Head of caudate nucleus (tissue), 42 donors: ENCODE results near the gene GGT5.
"Not testable (repeated sequence)": the region's sequence is repeated elsewhere in the genome, so short reads cannot be mapped to it uniquely, and the experiment has no call there.

ENCODE experiments used
- DNase-seq, 42 donors: peaks; one replicate each; pipeline versions ENCODE4 v3.0.0 to v3.0.0-alpha.2; 2020 to 2021; ENCODE audit warnings: mixed read lengths in 7 of 42
- intact Hi-C: fragments of 100-400 bp; cut with DNase I; formaldehyde crosslinking; loops from one replicate; pipeline ENCODE4 v1.15.0; 2022

Gene GGT5, protein sequence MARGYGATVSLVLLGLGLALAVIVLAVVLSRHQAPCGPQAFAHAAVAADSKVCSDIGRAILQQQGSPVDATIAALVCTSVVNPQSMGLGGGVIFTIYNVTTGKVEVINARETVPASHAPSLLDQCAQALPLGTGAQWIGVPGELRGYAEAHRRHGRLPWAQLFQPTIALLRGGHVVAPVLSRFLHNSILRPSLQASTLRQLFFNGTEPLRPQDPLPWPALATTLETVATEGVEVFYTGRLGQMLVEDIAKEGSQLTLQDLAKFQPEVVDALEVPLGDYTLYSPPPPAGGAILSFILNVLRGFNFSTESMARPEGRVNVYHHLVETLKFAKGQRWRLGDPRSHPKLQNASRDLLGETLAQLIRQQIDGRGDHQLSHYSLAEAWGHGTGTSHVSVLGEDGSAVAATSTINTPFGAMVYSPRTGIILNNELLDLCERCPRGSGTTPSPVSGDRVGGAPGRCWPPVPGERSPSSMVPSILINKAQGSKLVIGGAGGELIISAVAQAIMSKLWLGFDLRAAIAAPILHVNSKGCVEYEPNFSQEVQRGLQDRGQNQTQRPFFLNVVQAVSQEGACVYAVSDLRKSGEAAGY

DNA sequence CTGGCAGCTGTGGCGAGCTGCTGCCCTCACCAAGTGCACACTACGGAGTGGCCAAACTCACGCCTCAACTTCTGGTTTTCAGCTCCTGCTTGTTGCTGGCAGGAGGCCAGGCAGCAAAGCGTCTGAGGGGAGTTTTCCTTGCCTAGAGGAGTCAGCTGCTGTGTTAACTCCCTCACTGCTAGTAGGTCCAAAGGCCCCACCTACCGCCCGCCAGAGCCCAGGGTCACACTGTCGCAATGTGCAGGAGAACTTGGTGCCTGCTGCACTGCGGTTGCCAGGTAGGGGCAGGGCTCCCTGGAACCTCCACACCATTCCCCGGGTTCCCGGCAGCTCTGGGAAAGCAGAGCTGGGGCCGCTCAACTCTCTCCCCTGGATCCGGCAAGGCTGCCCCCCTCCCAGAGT lies at the start of gene GGT5:
Gene GGT5 (minus strand): TSS at position 53 of the 402 bp plus-strand sequence. CDS start 357 bp downstream, outside the sequence.
- DNase-seq, intact Hi-C loops: not testable (repeated sequence)

DNA sequence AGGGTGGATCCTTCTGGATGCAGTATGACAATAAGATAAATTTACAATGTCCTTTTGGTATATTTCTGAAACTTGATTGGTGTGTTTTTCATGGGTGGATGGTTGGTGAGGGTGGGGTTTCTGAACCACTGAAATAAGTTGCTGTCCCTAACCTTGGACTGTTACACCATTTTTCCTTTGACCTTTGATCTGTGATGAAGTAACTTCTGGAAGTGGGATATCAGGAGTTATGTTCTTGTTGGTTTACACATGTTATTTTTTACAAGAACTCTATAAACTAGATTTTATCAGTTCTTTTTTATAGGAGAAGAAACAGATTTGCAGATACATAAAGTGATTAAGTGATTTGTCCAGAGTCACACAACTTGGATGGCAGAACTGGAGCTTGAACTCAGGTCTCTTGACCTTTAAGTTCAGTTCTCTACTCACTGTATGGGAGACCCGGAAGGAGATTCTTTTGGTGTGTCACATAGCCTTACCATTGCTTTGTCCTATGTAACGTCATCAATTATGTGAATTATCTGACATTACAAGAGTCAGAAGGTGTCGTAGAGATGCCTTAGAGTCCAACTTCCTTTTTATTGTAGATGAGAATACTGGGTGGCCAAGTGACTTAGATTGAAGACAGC lies 47.4 kb upstream of the GGT5 start:
- intact Hi-C loops, result not testable (repeated sequence)

DNA sequence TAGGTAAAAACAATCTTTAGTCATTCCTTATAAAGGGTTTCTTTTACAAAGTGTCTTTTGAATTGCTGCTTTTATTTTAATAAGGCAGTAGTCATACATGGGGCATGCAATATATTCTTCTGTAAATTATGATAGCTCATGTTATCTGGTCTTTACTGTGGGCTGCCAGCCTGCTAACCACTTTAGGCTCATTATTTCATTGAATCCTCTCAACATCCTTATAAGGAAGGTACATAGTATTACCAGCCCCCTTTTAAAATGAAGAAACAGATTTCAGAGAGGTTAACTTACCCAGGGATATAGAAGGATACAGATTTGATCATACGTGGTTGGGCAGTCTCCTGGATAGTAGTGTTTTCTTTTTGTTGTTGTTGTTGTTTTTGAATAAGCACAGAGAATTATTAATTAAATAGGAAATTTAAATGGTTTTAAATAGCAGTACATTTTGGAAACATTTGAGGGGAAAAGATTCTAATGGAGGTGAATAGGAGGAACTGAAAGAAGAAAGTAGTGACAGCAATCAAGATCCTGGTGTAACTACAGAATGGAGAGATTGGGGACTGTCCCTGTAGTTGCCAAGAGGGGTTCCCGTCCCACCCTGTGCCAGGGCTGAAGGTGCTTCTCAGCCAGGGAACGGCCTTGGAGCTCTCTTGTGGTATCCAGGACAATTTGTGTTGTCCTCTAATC lies 46.8 kb upstream of the GGT5 start:
- DNase-seq, result no peak
- intact Hi-C loops, result no loop called here

More for the DNA sequence above, 47.4 kb upstream of the GGT5 start:
- not testable (repeated sequence) for DNase-seq

DNA sequence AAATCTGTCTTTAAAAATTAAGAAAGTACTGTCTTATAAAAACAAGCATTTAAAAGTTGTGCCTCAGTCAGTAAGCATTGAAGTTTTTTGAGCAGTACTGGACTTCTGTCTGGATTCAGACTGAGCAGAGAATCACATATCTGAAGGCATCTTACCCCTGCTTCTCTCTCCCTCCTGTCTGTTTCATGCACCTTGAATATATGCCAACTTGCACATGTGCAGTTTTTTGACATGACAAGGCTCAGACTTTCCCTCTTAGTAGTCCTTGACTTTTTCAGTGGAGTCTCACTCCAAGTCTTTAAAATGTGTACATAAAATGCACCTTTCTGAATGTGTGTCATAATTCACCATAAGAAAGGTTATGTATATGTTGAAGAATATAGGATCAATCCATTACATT lies 45.6 kb upstream of the GGT5 start:
- no peak for DNase-seq
- intact Hi-C loops, result no loop called here

DNA sequence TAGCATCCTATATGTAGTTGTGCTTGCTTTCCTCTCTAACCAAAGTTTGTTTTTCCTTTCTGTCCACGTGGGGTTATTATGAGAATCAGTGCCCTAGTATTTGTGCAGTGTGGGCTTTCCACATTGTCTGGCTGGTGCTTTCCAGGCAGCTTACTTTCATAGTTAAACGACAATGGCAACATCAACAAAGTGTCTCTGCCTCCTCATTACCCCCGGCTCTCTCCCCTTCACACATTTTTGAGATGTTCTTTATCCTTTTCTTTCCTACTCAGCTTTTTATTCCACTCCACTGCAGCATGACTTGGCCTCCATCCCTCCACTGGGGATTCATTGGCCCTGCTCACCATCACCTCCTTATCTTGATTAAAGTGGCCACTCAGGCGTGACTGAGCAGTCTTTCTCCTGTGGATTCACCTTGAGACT lies 44.9 kb upstream of the GGT5 start:
- intact Hi-C loops, result no loop called here
- DNase-seq, result peak in 1 of 42 donors; percentile 36

DNA sequence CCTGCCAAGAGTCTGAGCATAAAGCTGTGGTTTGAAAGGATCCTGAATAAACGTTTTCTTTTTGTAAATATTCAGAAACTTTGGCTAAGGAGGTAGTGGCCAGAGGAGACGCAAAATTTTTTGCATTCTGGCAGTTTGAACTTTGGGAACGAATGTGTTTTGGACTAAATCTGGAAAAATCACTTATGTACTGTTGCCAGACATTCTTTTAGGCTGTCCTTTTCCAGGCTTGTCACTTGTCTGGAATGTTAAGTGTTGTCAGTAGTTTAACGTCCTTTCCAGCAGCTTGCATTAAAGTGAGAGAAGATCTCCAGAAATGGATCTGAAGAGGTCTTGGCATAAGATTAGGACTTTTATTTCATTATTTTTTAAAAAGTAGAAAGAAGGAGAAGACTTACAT lies 44.2 kb upstream of the GGT5 start:
- intact Hi-C loops, result no loop called here
- DNase-seq, result no peak

DNA sequence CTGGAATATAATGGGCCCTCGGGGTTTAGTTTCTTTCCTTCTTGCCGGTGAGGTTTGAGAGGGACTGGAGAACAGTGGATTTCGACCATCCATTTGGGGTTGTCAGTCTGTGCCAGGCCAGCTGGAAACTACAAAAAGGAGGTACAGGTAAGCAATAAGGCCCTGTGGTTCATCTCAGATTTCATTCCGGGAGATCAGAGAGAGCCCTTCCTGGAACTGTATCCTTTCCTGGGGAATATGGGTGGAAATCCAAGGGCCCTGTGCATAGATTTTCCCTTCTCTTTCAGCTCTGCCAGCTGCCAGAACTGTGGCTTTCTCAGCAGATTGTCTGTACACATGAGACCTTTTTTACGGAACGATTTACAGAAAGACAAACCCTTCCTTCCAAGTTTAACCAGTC lies 42.9 kb upstream of the GGT5 start:
- DNase-seq, intact Hi-C loops: not testable (repeated sequence)

DNA sequence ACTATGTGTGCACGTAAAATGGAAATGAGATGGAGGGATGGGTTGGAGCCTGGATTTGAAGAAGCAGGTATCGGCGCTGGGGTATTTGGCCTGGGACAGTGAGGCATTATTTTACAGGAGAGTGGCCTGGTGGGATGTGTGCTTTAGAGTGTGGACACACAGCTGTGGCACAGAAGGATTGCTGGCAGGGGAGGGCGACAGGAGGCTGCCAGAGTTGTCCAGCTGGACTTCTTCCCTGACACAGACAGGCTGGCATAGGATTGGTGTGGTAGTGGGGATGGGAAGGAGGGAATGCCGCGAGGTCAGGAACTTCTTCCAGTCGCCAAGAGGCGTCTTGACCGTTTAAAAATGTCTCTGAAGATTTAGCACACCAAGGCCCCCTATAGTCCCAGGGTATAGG lies 42.3 kb upstream of the GGT5 start:
- DNase-seq, intact Hi-C loops: not testable (repeated sequence)

DNA sequence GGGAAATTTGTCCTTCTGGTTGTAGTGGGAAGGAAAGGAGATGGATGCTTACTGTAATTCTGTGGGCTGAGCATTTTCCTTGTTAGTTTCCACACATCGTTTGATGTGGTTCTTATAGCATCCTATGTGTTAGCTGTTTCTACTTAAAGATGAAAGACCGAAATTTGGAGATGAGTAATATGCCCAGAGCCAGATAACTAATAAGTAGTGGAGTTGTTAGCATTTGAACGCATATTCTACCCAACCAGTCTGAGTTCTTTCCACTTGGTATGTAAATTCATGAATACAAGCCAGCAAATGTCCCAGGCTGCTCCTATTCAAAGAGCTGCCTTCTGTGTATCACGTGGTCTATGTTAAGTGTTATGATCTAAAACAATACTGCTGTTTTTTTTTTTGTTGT lies 40.4 kb upstream of the GGT5 start:
- intact Hi-C loops, result no loop called here
- DNase-seq, result peak in 2 of 42 donors; percentile 27 to 41

DNA sequence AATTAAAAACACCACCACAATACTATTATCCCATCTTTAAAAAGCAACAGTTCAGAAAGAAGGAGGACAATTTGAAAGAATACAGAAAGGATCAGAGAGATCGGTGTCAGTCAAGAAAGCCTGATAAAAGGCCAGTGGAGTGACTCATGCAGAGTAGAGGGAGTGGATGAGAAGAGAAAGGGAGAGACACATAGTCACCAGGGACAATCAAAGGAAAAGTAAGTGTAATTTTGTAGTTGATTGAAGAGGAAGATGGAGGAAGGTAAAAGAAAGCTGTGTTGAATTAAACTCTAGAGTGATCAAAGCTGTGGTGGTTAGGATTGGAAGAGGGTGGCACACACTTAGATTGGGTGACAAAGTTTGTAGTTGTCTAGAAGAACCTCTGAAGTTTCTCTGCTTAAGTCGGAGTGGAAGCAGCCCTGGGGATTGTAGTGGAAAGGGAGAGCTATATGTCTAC lies 39.9 kb upstream of the GGT5 start:
- intact Hi-C loops, result no loop called here
- no peak for DNase-seq

DNA sequence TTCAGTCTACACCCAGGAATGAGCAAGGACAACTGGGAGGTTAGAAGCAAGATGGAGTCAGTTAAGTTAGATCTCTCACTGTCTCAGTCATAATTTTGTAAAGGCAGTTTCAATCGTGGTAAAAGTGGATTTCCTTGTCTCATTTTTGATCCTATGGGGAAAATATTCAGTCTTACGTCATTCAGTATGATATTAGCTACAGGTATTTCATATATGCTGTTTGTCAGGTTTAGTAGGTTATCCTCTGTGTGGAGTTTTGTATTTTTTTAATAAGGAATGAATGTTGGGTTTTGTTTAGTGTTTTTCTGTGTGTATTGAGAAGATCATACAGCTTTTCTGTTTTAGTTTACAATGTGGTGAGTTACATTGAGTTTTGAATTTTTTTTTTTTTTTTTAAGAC lies 37.5 kb upstream of the GGT5 start:
- intact Hi-C loops, result no loop called here
- no peak for DNase-seq

DNA sequence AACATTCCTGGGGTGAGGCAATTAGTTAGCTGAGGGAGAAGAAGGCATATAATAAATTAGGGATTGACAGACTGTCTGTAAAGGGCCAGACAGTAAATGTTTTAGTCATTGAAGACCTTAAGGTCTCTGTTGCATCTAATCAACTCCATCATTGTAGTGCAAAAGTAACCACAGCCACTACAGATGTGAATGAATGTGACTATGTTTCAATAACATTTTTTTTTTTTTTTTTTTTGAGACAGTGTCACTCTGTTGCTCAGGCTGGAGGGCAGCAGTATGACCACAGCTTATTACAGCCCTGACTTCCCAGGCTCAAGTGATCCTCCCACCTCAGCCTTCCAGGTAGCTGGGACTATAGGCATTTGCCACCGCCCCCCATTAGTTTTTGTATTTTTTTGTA lies 35.5 kb upstream of the GGT5 start:
- intact Hi-C loops, DNase-seq: not testable (repeated sequence)

DNA sequence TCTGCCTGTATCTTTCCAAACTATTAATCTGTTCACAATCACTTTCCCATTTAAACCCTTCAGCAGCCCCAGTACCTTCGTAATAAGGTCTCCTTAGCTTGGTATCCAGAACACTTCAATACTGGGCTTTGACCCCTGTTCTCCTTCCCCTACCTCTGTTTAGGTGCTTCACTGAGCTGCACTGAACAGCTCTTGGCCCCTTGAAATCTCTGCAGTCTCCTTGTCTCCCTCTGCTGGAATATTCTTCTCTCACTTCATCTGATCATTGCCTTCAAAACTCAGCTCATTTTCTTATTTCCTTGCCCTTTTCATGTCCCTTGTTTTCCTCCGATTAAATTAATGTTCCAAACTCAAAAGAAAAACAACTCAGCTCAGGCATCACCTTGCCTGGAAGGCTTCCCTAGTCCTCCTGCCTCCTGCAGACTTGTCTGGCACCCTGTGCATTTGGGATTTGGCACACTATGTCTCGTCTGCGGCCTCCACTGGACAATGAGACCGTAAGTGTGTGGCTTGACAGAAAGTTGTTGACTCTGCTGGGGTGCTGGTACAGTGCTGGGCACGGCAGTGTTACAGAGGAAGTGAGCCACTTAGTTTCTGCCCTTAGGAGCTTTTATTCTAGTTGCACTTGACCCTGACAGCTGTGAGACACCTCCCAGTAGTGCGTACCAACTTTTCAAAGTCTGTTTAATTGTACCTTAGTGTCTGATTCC lies 30.0 kb upstream of the GGT5 start:
- intact Hi-C loops, result loop anchor here (10.0 kb wide), 1 partner anchor 280 kb away; the partner anchor contains the start of genes GUCD1 and SNRPD3

DNA sequence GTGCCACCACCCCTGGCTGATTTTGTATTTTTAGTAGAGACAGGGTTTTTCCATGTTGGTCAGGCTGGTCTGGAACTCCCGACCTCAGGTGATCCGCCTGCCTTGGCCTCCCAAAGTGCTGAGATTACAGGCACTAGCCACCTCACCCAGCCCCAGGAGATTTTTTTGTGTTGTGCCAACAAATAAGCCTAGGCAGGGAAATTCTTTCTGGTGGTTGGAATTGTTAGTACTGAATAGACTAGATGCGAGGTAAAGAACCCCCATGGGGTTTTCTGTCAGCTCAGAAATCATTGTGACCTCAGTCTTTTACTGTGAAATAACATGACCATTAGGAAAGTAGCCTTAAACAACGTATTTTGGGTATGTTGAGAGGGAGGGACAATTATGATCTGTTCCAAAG lies 29.0 kb upstream of the GGT5 start:
- intact Hi-C loops, result loop anchor here (10.0 kb wide), 1 partner anchor 281 kb away; the partner anchor contains the start of genes GUCD1 and SNRPD3
- not testable (repeated sequence) for DNase-seq

More for the DNA sequence above, 30.0 kb upstream of the GGT5 start:
- peak in 2 of 42 donors; percentile 19 to 40 for DNase-seq

DNA sequence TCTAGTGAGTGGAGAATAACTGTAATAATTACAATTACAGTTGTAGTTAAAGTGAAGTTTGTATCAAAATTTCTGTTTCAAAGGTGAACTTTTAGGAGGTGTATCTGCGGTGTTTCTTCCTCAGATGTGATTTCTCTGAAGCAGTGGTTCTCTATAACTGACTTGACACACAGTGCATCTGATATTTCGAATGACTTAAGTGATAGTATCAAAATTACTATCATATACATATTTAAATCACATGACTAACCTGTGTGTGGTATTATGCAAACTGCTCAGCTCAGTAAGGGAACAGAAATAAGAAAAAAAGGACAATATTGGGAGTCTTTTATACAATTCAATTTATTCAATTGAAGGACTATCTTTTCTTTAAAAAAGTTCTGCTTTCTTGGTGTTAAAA lies 28.1 kb upstream of the GGT5 start:
- not testable (repeated sequence) for DNase-seq
- intact Hi-C loops, result loop anchor here (10.0 kb wide), 1 partner anchor 282 kb away; the partner anchor contains the start of genes GUCD1 and SNRPD3

DNA sequence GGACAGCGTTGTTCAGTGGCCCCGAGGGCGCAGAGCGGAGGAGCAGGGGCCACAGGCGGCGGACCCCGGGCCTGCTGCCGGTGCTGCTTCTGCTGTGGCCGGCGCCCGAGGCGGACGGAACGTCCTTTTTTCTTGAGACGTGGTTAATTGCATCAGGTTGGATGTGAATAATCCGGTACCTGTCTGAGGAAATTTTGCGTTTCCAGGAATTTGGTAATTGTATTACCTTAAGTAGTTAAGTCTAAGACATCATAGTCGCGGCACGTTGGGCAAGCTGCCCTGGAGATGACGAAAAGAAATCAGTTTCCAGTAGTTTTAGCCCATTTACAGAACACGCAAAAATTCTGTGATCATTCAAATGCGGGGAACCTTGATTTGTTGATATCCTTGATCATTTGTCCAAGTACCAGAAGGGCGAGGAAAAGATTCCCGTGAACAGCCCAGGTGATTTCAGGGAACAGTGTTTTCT lies 26.5 kb upstream of the GGT5 start:
- DNase-seq, result peak in 1 of 42 donors; percentile 20

DNA sequence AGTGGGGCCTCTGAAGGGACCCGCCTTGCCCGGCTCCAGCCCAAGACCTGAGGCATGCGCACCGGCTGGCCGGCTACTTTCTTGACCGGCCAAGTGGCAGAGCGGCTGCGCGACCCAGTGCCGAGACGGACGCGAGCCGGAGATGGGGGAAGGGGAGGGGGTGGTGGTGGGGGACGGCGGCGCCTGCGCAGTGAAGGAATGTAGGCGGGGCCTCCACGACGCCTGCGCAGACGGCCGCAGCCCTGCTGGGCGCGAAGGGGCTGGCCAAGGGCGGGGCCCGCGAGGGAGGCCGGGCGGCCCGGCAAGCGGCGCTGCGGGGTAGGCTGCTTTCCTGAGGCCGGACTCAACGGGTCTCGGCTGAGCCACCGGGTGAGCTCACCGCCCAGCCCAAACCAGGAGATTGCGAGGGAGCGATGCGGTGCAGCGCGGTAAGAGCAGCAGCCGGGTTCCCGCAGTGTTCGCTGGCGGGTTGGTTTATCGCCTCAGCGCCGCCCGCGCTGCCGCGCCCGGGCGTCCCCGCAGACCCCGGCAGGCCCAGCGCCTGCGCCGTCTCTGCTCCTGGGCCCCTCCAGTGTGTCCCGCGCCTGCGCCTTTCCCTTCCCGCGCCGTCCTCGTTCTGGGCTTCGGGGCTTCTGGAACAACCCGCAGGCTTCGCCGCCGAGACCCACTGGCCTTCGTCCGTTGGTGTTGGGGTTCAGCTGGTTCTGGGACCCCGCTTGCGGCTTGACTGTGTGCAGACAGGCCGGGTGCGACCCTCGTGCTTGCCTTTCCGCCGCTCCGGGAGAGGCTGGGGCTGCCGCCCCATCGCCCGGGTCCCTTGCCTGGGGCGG lies 25.9 kb upstream of the GGT5 start, which contains the start of gene SPECC1L:
Gene SPECC1L (plus strand): TSS at position 276 of the 830 bp plus-strand sequence. CDS start 31,401 bp downstream, outside the sequence.
- peak; percentile 69 to 95 (median 88) for DNase-seq
- intact Hi-C loops, result loop anchor here (10.0 kb wide), 1 partner anchor 284 kb away; the partner anchor contains the start of genes GUCD1 and SNRPD3

More for the DNA sequence above, 26.5 kb upstream of the GGT5 start:
- intact Hi-C loops, result loop anchor here (10.0 kb wide), 1 partner anchor 283 kb away; the partner anchor contains the start of genes GUCD1 and SNRPD3
